Testis (tissue), 2 donors: ENCODE results near the gene RBBP8NL.
"Not testable (repeated sequence)": the region's sequence is repeated elsewhere in the genome, so short reads cannot be mapped to it uniquely, and the experiment has no call there.

ENCODE experiments used
- POLR2A ChIP-seq: fragments of 450-650 bp; IDR thresholded peaks from one replicate; pipeline ENCODE4 v1.6.1; 2017; ENCODE audit warnings: antibody characterized with exemption, mild to moderate bottlenecking, moderate library complexity
- TF ChIP-seq, protein P1 (sequence below), 3 experiments: fragments of 450-650 bp in 2 of 3; fragments of 200-600 bp in 1 of 3; sonication (generic) in 1 of 3; IDR thresholded peaks; one replicate each; pipeline ENCODE4 v1.5.1; 2016 to 2019; ENCODE audit warnings: antibody characterized with exemption in 3 of 3, mild to moderate bottlenecking in 2 of 3, moderate library complexity in 1 of 3

GRCh38 chr20:62426059-62426348 lies 1.3 kb downstream of the RBBP8NL start:
- TF ChIP-seq POLR2A = not testable (repeated sequence)
- TF ChIP-seq, protein P1, sequence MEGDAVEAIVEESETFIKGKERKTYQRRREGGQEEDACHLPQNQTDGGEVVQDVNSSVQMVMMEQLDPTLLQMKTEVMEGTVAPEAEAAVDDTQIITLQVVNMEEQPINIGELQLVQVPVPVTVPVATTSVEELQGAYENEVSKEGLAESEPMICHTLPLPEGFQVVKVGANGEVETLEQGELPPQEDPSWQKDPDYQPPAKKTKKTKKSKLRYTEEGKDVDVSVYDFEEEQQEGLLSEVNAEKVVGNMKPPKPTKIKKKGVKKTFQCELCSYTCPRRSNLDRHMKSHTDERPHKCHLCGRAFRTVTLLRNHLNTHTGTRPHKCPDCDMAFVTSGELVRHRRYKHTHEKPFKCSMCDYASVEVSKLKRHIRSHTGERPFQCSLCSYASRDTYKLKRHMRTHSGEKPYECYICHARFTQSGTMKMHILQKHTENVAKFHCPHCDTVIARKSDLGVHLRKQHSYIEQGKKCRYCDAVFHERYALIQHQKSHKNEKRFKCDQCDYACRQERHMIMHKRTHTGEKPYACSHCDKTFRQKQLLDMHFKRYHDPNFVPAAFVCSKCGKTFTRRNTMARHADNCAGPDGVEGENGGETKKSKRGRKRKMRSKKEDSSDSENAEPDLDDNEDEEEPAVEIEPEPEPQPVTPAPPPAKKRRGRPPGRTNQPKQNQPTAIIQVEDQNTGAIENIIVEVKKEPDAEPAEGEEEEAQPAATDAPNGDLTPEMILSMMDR (IDR thresholded peaks at IDR 0.05) = not testable (repeated sequence)
